D341Med (cell line): Measurements from ENCODE around the gene DEPP1.
"Not testable (repeated sequence)": the region's sequence is repeated elsewhere in the genome, so short reads cannot be mapped to it uniquely, and the experiment has no call there.

Experiments used
- DNase-seq: peaks from one replicate; pipeline ENCODE4 v3.0.0; 2012; ENCODE audit warnings: low spot score

Gene DEPP1, protein sequence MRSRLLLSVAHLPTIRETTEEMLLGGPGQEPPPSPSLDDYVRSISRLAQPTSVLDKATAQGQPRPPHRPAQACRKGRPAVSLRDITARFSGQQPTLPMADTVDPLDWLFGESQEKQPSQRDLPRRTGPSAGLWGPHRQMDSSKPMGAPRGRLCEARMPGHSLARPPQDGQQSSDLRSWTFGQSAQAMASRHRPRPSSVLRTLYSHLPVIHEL

DNA sequence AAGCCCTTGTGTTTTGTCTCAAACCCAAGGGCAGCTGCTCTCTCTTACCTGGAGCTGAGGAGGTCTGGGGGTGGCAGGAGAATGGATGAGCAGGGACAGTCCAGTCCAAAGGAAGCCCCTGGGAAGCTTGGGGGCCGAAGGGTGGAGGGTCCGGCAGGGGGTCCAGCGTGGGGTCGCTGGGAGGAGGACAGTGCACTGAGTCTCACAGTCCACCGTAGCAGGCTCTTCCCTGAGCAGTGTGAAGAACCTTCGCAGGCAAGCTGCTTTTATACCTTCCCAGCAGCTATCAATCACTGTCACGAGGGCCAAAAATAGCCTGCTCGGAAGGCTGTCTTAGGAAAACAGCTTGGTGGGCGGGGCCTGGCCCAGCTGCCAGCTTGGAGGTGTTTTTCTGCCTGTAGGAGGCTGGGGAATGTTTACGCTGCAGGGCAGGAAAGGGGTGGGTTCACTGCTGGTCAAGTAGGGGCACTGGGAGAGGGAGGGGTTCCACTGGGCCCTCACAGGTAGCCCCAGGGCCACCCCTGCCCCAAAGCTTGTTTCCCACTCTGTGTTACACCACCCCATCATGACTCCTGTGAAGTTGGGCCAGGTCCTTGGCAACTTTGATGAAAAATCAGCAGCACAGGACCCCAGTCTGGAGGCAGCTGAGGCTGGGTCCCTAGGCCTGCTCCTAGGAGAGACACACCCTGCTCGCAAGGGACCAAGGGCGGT, at the start of gene DEPP1:
Gene DEPP1, minus strand, starts transcription at position 240 of the 711 bp plus-strand sequence. CDS start 779 bp downstream, outside the sequence.
- peak; percentile 92 for DNase-seq

DNA sequence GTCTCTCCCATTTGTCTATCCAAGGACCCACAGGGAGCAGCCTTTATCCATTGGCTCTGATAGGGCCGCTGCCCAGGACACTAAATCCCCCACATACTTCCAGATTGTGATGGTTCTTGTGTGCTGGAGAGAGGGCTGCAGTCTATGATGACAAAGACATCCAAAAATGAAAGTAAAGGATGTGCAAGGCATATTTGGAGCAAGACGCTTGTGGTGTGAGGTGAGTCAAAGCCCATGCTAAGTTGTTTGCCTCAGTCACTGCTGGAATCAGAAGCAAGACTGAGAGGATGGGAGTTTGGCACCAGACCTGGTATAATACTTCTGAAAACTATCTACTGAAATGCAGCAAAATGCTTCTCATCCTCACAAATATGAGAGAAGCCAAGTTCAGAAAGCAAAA, 44.8 kb upstream of the DEPP1 start:
- DNase-seq: no peak

DNA sequence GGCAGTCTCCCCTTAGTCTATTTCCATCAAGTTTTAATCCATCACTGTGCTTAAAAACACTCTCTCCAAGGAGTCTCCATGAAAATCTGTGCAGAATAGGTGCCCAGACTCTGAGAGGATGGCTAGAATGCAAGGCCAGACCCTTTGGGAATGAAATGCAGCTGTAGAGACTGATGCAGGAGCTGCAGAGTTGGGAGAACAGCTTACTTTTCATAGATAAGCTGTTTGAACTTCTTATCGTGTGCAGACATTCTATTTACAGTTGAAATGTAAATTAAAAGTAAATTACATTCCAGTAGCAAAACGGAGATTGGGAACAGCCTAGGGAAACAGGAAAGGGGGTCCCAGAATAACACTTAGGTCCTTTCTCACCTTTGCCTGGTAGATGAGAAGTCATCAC, 37.0 kb upstream of the DEPP1 start:
- no peak for DNase-seq

DNA sequence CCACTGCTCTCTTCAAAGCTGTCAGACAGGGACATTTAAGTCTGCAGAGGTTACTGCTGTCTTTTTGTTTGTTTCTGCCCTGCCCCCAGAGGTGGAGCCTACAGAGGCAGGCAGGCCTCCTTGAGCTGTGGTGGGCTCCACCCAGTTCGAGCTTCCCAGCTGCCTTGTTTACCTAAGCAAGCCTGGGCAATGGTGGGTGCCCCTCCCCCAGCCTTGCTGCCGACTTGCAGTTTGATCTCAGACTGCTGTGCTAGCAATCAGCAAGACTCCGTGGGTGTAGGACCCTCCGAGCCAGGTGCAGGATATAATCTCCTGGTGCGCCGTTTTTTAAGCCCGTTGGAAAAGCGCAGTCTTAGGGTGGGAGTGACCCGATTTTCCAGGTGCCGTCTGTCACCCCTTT, 35.9 kb upstream of the DEPP1 start:
- not testable (repeated sequence) for DNase-seq

DNA sequence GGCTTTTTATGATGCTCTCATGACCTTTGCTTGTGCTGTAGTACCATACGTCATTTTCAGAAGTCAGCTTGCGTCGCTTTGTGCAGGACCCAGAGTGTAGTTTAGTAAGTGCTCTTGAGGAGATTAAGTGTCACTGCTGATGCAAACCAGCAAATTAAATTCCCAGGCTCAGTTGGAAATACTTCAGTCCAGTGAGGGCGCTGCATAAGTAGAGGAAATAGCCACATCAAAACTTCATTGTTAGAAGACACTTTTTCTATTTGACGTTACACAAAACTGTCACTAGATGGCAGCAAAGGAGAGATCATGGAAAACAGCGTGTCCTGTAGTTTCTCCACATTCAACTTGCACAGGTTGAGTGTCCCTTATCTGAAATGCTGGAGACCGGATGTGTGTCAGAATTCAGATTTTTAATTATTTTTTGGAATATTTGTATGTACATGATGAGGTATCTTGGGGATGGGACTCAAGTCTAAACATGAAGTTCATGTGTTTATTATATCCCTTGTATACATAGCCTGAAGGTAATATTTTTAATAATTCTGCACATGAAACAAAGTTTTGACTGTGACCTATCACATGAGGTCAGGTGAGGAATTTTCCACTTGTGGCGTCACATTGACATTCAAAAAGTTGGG, 30.0 kb upstream of the DEPP1 start:
- DNase-seq: peak; percentile 67

DNA sequence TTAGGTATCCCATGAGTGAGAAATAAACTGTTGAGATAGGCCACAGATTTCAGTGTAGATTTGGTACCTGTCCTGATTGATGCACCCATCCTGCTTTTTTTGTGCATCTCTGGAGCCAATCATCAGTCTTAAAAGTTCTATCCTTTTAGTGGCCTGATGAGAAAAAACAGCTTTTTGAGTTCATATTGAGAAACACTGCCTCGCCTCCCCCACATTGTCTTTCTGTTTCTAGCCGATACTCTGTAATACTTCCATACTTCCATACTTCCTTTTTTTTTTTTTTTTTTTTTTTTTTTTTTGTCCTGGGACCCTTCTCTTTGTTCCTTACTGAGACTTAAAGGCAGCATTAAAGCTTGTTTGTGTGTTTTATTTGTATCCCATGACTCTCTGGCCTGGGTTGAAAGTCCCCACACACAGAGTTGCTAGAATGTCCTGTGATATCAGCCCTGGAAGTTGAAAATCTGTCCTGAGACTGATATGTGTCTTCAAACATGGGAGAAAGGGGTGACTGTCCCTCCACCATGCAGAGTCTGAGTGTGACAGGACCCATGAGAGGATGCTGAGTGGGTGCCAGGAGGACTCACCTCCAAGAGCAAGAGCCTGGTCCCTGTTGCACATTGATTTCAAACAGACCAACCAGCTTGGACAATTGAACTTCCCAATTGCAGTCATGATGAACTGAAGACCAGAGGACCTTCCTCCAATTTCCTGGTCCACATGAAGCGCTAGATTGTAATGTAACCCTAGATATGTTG, 27.8 kb upstream of the DEPP1 start:
- DNase-seq: no peak

DNA sequence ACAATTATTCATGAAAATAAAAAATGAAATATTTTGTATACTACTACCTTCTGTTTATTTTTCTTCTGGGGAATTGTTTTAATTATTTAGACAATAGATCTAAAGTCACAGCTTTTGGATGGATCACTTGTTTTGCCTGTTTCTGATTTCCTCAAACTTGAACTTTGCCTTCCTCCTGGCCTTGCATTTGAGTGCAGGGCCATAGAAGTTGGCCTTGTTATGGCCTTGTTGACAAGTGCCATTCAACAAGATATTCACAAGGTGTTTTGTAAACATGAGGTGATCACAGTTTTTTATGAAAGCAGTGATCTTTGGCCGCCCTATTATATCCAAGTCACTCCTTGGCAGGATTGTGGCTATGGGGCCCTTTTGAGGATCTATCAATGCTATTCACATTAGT, 26.7 kb upstream of the DEPP1 start:
- no peak for DNase-seq

DNA sequence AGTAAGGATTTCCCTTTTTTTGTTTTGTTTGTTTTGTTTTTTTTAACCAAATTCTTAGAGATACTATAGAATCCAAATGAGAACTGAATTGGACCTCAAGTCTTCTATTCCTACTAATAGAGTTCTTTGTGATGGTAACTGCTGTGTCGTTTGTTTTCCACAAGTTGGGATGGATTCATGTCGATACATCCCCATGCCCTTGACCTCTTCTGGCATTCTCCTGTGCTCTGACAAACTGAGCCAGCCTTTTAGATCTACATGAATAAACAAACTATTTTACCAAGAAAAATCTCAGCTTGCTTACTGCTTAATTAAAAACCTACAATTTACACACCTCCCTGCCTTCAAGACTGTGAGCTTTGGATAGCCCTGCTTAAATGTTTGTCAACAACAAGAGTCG, 26.1 kb upstream of the DEPP1 start:
- DNase-seq: no peak

DNA sequence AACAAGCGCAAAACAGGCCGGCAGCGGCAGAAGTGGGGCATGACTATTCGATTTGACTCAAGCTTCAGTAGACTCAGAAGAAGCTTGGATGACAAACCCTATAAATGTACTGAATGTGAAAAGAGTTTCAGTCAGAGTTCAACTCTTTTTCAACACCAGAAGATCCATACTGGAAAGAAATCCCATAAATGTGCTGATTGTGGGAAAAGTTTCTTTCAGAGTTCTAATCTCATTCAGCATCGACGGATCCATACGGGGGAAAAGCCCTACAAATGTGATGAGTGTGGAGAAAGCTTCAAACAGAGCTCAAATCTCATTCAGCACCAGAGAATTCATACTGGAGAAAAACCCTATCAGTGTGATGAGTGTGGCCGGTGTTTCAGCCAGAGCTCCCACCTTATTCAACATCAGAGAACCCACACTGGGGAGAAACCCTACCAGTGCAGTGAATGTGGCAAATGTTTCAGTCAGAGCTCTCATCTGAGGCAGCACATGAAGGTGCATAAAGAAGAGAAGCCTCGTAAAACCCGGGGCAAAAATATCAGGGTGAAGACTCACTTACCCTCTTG, 24.9 kb upstream of the DEPP1 start:
- DNase-seq: no peak

DNA sequence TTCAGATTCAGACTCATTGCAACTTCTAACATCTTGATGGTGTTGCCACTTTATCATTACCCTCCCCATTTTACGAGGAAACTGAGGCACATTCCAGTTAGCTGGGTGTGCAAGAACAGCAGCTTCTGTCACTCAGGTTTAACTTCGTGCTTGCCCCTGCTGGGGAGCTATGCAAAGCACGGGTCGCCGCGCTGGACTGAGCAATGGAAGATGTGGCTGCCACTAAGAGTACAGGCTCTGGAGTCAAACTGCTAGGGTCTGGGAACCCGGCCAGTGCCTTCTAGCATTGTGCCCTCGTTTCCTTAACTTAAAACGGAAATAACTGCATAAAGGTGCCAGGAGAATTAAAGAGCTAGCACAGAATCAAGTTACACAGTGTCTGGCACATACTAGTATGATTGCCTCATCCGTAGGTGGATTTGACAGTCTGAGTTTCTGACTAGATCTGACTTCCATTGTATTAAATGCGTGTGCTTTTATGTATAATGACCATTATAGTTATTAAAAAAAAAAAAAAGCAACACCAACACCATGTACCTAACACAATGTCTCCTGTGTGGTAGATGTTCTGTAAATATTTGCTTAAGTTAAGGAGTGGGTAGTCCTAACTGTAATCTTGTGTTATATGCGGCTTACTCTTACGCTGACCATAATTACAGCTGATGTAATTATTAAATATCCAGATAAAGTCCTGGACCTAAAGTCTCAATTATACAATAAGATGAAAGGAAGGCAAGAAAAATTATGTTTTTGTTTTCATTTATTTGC, 23.0 kb upstream of the DEPP1 start:
- peak; percentile 81 for DNase-seq

DNA sequence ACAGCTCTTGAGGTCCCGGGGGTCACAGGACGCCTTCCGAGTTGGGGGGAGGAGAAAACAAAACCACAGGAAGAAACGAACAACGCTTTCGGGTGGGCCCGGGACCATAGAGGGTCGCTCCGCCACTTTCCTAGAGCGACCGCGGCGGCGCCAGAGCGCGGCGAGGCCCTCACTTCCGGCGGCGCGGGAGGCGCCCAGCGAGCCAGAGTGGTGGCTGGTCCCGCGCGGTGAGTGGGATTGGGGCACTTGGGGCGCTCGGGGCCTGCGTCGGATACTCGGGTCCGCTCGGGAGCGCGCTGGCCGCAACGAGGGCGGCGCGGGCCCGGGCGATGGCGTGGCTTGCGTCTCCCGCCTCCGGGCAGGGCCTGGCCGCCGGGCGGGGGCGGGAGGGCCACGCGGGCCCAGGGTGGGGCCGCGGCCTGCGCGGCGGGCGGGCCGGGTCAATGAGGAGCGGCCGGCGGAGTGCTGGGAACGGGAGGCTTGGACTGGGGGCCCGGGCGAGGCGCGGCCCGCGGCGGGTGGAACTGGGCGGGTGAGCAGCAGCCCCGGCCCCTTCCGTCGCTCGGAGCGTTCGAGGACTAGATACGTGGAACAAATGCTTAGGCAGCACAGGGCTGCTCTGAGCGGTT, 22.3 kb upstream of the DEPP1 start, which contains the start of gene ZNF22:
Gene ZNF22, plus strand, starts transcription at position 172 of the 629 bp plus-strand sequence. CDS start 2,446 bp downstream, outside the sequence.
- DNase-seq: peak; percentile 96

DNA sequence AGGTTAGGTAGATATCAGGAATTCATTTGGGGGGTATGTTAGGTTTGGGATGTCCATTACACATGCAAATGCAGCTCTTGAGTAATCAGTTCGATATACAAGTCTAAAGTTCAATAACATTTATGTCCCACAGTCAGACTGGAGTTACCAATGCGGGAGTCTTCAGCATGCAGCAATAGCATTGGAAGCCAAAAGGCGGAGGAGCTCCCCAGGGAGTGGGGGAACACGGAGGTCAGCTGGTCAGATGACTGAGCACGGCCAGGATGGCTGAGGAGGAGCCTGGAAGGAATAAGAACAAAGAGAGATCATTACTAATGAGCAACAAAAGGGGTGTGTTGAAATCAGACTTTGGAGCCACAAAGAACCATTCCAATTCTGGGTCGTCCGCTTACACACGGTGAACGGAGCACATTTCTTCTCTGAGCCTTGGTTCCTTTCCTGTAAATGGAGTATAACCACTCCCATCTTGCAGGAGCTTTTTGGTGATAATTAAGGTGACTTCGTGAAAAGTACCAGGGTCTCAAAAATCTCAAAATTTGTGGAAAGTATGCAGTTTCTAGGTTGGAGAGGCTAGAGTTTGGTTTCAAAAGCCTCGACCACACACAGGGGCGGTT, 21.6 kb upstream of the DEPP1 start:
- peak; percentile 34 for DNase-seq

DNA sequence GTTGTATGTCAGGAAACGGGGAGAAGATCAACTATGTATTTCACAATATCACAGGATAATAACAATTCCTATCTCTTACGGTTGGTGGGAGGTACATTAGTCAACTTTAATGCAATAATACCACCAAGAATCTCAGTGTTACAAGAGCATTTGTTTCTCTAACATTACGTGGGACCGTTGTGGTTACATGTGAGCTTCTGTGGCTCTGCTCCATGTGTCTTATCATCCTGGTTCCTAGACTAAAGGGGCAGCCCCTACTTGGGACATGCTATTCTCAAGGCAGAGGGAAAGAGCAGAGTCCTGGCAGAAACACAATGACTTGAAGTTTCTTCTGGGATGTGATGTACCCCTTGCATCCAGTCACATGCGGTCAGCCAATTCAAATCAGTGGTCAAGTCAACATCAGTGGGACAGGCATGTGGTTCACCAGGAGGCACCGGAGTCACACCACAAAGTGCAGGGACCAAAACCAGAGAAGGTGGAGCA, 19.6 kb upstream of the DEPP1 start:
- DNase-seq: no peak

DNA sequence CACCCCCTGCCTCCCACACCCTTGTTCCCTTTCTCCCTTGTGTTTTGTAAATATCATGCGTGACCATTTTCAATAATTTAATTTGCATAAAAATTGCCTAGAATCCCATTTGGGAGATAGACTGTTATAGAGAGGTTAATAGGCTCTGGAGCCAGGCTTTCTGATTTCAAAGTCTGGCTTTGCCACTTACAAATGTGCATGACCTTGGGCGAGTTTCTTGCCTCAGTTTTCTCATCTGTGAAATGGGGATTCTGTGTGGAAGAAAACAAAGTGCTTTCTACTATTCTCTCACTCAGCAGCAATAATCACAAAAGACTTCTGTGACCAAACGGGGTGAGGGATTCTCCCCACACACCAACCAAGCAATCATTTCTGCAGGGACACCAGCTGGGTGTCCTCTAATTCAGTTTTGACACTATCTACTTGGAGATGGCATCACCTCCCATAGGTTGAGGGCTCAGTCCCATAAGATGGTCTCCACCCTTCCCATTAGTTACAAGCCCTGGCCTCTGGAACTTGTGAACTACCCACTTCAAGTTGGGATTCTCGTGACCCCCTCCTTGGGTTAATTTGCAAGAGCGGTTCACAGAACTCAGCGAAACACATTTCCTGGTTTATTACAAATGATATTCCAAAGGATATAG, 18.6 kb upstream of the DEPP1 start:
- no peak for DNase-seq

DNA sequence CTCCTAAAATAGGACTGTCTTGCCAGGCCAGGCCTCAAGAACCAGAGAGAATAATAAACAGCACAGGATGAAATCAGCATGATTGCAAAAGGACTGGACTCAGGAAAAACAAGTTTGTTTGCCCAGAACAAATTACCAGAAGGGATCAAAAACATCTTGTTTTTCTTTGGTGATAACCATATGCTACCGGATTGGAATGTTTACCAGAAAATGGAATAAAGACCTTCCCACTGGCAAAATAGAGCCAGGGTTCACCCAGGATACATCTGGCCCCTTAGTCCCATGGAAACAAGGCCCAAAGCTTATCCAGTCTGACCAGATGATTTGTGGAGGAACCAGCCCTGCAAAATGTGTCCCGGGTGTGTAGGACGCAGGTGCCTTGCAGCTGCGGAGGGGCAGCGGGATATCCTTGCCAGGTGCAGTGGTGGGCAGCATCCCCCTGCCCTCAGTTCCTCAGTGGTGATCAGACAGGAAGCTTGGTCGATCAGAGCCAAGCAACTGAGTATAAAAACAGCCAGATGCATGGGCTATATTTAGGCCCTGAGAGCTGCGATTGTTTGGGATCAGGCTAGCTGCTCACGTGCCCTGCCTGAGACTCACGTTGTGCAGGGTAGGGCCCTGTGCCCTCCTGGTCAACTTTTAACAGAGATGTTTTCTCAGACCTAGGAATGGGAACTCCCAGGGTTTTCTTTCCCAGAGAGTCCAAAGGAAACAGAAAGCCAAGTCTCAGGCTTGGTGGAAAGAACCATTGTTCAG, 17.5 kb upstream of the DEPP1 start:
- DNase-seq: no peak

DNA sequence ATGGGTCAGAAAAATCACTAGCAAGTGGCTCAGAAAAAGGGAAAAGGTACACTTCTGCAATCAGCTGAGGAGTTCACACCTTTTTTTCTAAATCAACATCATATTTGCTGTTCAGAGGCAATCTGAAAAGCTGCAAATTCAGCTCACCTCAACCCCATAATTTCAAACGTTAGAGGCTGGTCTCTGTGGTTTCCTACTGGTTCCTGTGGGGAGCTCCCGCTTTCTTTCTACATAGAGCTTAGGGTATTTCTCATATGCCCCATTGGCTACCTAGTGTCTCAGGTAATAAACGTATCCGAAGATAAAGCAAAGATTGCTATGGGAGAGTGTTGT, 16.9 kb upstream of the DEPP1 start:
- no peak for DNase-seq

DNA sequence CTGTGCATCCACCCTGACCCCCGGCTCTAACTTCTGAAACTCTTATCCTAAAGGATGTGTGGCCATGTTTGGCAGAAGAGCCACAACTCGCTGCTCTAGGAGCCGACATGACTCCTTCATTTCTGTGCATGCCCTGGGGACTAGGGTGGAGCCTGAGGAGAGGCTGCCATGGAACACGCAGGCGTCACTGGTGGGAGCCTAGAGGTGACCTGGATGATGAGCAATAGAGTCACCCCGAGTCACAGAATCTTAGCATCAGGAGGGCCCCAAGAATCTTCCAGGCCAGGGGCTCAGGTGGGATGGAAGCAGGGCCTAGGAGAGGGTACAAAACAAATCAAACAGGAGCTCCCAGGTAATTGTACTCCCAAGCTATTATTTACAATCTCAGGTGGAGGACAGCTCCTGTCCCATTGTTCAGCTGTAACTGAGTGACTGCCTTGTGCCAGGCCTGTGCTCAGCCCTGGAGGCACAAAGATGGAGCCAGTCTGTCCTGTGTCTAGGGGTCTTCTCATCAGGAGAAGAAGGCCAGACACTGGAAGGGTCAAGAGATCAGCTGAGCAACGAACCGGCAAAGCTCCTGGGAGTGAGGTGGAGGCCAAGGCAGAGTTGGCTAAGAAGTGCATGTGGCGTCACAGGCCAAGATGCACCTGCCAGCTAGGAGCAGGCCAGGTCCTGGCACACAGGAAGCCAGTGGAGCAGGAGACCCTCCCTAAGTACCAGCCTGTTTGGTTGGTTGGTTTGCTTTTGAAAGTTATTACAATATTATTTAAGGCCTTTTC, 16.3 kb upstream of the DEPP1 start:
- DNase-seq: no peak
